Endodermal cell (in vitro differentiated cells): ENCODE results near the gene DDX41. TPM values are rescaled to one million over a fixed set of nuclear protein-coding genes. Genes with fewer than 3 reads are reported as not detected.
A peak's percentile ranks its signal among the peaks of the same experiment; 100 is the strongest.

Experiments
- DNase-seq: peaks from one replicate; pipeline ENCODE4 v3.0.0-alpha.2; 2017
- H3K27ac ChIP-seq: 2 replicates; pipeline ENCODE4 v1.5.1; 2013; ENCODE audit warnings: mild to moderate bottlenecking, low read depth, low read length, moderate library complexity
- H3K27me3 ChIP-seq: 2 replicates; pipeline ENCODE4 v1.6.1; 2013; ENCODE audit warnings: mild to moderate bottlenecking, low read length, moderate library complexity; ENCODE audit not compliant: insufficient read depth, control insufficient read depth, poor library complexity, severe bottlenecking
- H3K36me3 ChIP-seq: 2 replicates; pipeline ENCODE4 v1.7.0; 2013; ENCODE audit warnings: mild to moderate bottlenecking, low read length, moderate library complexity; ENCODE audit not compliant: control insufficient read depth, insufficient read depth
- H3K4me1 ChIP-seq: one replicate; pipeline ENCODE4 v1.7.0; 2013; ENCODE audit warnings: low read length; ENCODE audit not compliant: control insufficient read depth, insufficient read depth
- H3K4me3 ChIP-seq: 2 replicates; pipeline ENCODE4 v1.5.1; 2013; ENCODE audit warnings: mild to moderate bottlenecking, low read length, moderate library complexity
- H3K9ac ChIP-seq: 2 replicates; pipeline ENCODE4 v1.6.1; 2013; ENCODE audit warnings: mild to moderate bottlenecking, low read length, moderate library complexity; ENCODE audit not compliant: poor library complexity, severe bottlenecking; ENCODE audit errors: extremely low read depth
- H3K9me3 ChIP-seq: 2 replicates; pipeline ENCODE4 v1.6.1; 2013; ENCODE audit warnings: mild to moderate bottlenecking, low read length, moderate library complexity; ENCODE audit not compliant: control insufficient read depth
- H3K27ac Mint-ChIP-seq: 2 replicates; pipeline ENCODE4 v1.8.0; 2020; ENCODE audit warnings: mixed read lengths
- H3K27me3 Mint-ChIP-seq: 2 replicates; pipeline ENCODE4 v1.8.0; 2021; ENCODE audit warnings: mild to moderate bottlenecking, mixed read lengths; ENCODE audit not compliant: insufficient read depth
- H3K36me3 Mint-ChIP-seq: 2 replicates; pipeline ENCODE4 v1.8.0; 2020; ENCODE audit warnings: low read depth, mixed read lengths
- H3K4me1 Mint-ChIP-seq: 2 replicates; pipeline ENCODE4 v1.8.0; 2020; ENCODE audit warnings: mixed read lengths
- H3K4me3 Mint-ChIP-seq: 2 replicates; pipeline ENCODE4 v1.8.0; 2020; ENCODE audit warnings: mild to moderate bottlenecking, moderate library complexity, mixed read lengths
- H3K9me3 Mint-ChIP-seq: 2 replicates; pipeline ENCODE4 v1.8.0; 2020; ENCODE audit warnings: mild to moderate bottlenecking, mixed read lengths
- CTCF ChIP-seq: fragments of 200-600 bp; sonication (generic); conservative IDR thresholded peaks from 2 replicates; pipeline ENCODE4 v1.5.0; 2021; ENCODE audit warnings: antibody characterized with exemption, mild to moderate bottlenecking
- WGBS, 2 experiments: methylation state at CpG; one replicate each; pipeline versions ENCODE4 v1.1.5 to v1.1.7; 2013; ENCODE audit warnings: missing lambda C conversion rate in 2 of 2, mixed read lengths in 1 of 2; ENCODE audit not compliant: insufficient coverage in 1 of 2, insufficient read length in 1 of 2; 5-methylcytosine and 5-hydroxymethylcytosine counted together
- total RNA-seq, 2 donors: library from RNA; stranded (reverse); fragmentation: NEBNext Ultra II Directional in 1 of 2; extraction: Animal tissue kit (Norgen Biotek cat#: 25700) in 1 of 2; gene quantifications; 2 replicates in 1 of 2; 3 replicates in 1 of 2; pipeline ENCODE4 v1.2.1, GENCODE V29; 2021

The DDX41 gene
- total RNA-seq, 2 donors from 2014 or later = 115 TPM

- H3K4me1 ChIP-seq = peaks cover 2% of the 10 kb centered on the region
- H3K36me3 ChIP-seq = peaks cover 2% of the 10 kb centered on the region
- no peak overlapping the region for H3K27ac ChIP-seq
- no peaks in the 10 kb centered on the region for H3K9me3 Mint-ChIP-seq
- DNase-seq = peak; percentile 98
- 33 to 71% methylated on average over 3 to 10 of the region's 10 CpGs for WGBS, 2 experiments
- peaks cover 14% of the 10 kb centered on the region for H3K4me1 Mint-ChIP-seq
- peaks cover 2% of the 10 kb centered on the region for H3K36me3 Mint-ChIP-seq
- H3K27me3 ChIP-seq = peaks cover 14% of the 10 kb centered on the region
- H3K9me3 ChIP-seq = no peaks in the 10 kb centered on the region
- no peak overlapping the region for H3K4me3 Mint-ChIP-seq
- peak; percentile 99 for TF ChIP-seq CTCF
- no peak overlapping the region for H3K9ac ChIP-seq
- peak overlapping the region; percentile 35 for H3K27ac Mint-ChIP-seq
- H3K4me3 ChIP-seq = no peak overlapping the region
- peaks cover 30% of the 10 kb centered on the region for H3K27me3 Mint-ChIP-seq
Measured at GRCh38 chr5:177500685-177501522, 15.9 kb downstream of the DDX41 start.

GRCh38 chr5:177499842-177500241, 16.9 kb downstream of the DDX41 start:
- H3K4me3 Mint-ChIP-seq = no peak overlapping the region
- Histone ChIP-seq H3K4me3 (no peak overlapping the region), H3K27me3 (peaks cover 14% of the 10 kb centered on the region), H3K27ac (no peak overlapping the region), H3K36me3 (peaks cover 12% of the 10 kb centered on the region), H3K9me3 (no peaks in the 10 kb centered on the region), H3K4me1 (peaks cover 8% of the 10 kb centered on the region), H3K9ac (no peak overlapping the region)
- no peak overlapping the region for H3K27ac Mint-ChIP-seq
- TF ChIP-seq CTCF = no peak
- H3K36me3 Mint-ChIP-seq = peaks cover 5% of the 10 kb centered on the region
- DNase-seq = no peak
- H3K4me1 Mint-ChIP-seq = peaks cover 18% of the 10 kb centered on the region
- no peaks in the 10 kb centered on the region for H3K9me3 Mint-ChIP-seq
- peaks cover 30% of the 10 kb centered on the region for H3K27me3 Mint-ChIP-seq
- 88 to 90% methylated on average over 6 of the region's 6 CpGs for WGBS, 2 experiments

- peaks cover 17% of the 10 kb centered on the region for H3K4me1 ChIP-seq
Measured at GRCh38 chr5:177498013-177498787, 18.6 kb downstream of the DDX41 start.

More at GRCh38 chr5:177498013-177498787, 18.6 kb downstream of the DDX41 start:
- DNase-seq = peak; percentile 55
- 19 to 24% methylated on average over 28 to 48 of the region's 48 CpGs for WGBS, 2 experiments
- peaks cover 15% of the 10 kb centered on the region for H3K36me3 Mint-ChIP-seq
- TF ChIP-seq CTCF = no peak
- Histone ChIP-seq H3K27me3 (peaks cover 14% of the 10 kb centered on the region), H3K9me3 (no peaks in the 10 kb centered on the region), H3K36me3 (peaks cover 27% of the 10 kb centered on the region), H3K4me3 (peak overlapping the region; percentile 81), H3K9ac (no peak overlapping the region), H3K27ac (no peak overlapping the region)
- peaks cover 30% of the 10 kb centered on the region for H3K27me3 Mint-ChIP-seq
- peak overlapping the region; percentile 74 for H3K4me3 Mint-ChIP-seq
- no peaks in the 10 kb centered on the region for H3K9me3 Mint-ChIP-seq
- peaks cover 20% of the 10 kb centered on the region for H3K4me1 Mint-ChIP-seq
- peak overlapping the region; percentile 40 for H3K27ac Mint-ChIP-seq
